Neutrophil (primary cell): ENCODE measurements around the gene CDK10.

Experiments used
- H3K27ac ChIP-seq: fragments of 200-600 bp; sonication (generic); 2 replicates; pipeline ENCODE4 v1.5.1; 2016; ENCODE audit warnings: mild to moderate bottlenecking, moderate library complexity
- H3K27me3 ChIP-seq: fragments of 200-600 bp; sonication (generic); 2 replicates; pipeline ENCODE4 v1.6.0; 2016; ENCODE audit warnings: mild to moderate bottlenecking
- H3K36me3 ChIP-seq: fragments of 200-600 bp; sonication (generic); 2 replicates; pipeline ENCODE4 v1.5.1; 2017
- H3K4me1 ChIP-seq, 2 experiments: fragments of 200-600 bp in 1 of 2; sonication (generic) in 1 of 2; 1 replicate in 1 of 2; 2 replicates in 1 of 2; pipeline versions ENCODE4 v1.5.1 to v1.6.1; 2013 to 2016; ENCODE audit warnings: low read depth in 1 of 2, low read length in 1 of 2, mild to moderate bottlenecking in 1 of 2, moderate library complexity in 1 of 2; ENCODE audit not compliant: control insufficient read depth in 1 of 2, insufficient read depth in 1 of 2
- H3K4me3 ChIP-seq, 2 experiments: fragments of 200-600 bp in 1 of 2; sonication (generic) in 1 of 2; 1 replicate in 1 of 2; 2 replicates in 1 of 2; pipeline ENCODE4 v1.5.1; 2013 to 2016; ENCODE audit warnings: low read depth in 1 of 2, low read length in 1 of 2, mild to moderate bottlenecking in 1 of 2, moderate library complexity in 1 of 2
- H3K9me3 ChIP-seq: fragments of 200-600 bp; sonication (generic); 2 replicates; pipeline ENCODE4 v1.5.1; 2016
- TF ChIP-seq, protein P1 (sequence below): fragments of 200-600 bp; sonication (generic); IDR thresholded peaks from 2 replicates; pipeline ENCODE4 v1.5.1; 2016; ENCODE audit warnings: antibody characterized with exemption

The CDK10 gene

DNA sequence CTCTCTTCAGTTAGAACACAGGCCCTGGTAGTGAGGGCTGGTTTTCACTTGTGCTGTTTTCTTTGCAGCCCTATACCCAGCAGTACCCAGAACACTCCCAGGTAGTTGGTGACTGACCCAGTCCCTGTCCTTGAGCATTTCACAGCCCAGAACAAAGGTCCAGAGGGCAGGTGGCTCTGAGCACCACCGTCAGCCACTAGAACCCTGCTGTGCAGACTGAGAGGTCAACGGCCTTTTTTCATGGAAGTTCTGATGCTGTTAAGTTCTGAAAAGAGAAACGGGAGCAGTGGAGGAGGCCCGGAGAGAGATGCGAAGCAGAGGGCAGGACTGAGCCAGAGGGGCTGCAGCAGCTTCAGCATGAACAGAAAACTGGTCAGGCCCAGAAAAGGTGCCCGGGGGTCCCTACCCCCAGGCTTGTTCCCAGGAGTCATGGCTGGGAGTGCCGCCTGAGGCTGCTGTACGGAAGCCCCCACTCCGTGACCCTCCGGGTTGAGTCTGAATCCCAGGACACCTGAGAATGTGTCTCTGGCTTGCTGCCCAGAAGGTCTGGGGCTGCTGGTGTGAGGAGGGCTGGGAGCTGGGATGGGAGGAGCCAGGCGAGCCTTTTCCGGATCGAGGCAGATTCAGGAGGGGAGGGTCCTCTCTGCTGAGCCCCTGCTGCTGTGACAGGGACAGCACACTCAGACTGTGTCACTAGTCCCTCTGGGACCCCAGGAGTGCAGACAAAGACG lies 43.5 kb downstream of the CDK10 start:
- Histone ChIP-seq H3K27me3 (no peaks in the 10 kb centered on the region), H3K36me3 (peaks cover 100% of the 10 kb centered on the region), H3K4me1 (peaks cover 0 to 5% of the 10 kb centered on the region in 2 experiments), H3K27ac (peak overlapping the region; percentile 33), H3K9me3 (no peaks in the 10 kb centered on the region), H3K4me3 (no peak overlapping the region)
- TF ChIP-seq, protein P1, sequence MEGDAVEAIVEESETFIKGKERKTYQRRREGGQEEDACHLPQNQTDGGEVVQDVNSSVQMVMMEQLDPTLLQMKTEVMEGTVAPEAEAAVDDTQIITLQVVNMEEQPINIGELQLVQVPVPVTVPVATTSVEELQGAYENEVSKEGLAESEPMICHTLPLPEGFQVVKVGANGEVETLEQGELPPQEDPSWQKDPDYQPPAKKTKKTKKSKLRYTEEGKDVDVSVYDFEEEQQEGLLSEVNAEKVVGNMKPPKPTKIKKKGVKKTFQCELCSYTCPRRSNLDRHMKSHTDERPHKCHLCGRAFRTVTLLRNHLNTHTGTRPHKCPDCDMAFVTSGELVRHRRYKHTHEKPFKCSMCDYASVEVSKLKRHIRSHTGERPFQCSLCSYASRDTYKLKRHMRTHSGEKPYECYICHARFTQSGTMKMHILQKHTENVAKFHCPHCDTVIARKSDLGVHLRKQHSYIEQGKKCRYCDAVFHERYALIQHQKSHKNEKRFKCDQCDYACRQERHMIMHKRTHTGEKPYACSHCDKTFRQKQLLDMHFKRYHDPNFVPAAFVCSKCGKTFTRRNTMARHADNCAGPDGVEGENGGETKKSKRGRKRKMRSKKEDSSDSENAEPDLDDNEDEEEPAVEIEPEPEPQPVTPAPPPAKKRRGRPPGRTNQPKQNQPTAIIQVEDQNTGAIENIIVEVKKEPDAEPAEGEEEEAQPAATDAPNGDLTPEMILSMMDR, result no peak

DNA sequence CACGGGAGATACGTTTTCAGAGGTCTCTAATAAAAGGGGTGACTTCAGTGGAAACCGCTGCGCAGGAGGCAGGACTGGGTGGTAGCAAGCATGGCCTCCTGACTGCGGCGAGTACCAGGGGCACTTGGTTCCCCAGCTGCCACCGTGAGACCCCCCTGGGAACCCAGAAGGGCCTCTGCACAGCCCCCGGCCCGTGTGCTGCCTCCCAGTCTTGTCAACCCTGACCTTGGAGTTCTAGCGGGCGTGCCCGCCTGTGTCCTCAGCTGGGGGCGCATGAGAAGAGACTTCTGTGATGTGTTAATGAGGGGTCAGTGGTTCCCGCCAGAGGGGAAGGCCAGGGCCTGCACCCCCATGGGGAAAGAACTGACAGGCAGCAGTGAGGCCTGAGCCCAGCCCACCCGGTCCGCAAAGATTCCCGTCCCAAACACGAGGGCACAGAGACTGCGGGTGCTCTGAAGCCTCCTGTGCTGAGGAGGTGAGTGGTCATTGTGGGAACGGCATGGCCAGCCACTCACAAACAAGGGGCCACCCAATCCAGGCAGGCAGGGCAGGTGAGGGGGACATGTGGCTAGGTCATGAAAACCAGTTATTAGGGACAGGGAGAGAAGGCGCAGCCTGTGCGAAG lies 44.2 kb downstream of the CDK10 start:
- no peaks in the 10 kb centered on the region for H3K4me1 ChIP-seq
- peaks cover 100% of the 10 kb centered on the region for H3K36me3 ChIP-seq
- TF ChIP-seq, protein P1, result no peak
- no peak overlapping the region for H3K4me3 ChIP-seq
- H3K27ac ChIP-seq, result peak overlapping the region; percentile 13
- H3K27me3 ChIP-seq, result no peaks in the 10 kb centered on the region
- no peaks in the 10 kb centered on the region for H3K9me3 ChIP-seq

DNA sequence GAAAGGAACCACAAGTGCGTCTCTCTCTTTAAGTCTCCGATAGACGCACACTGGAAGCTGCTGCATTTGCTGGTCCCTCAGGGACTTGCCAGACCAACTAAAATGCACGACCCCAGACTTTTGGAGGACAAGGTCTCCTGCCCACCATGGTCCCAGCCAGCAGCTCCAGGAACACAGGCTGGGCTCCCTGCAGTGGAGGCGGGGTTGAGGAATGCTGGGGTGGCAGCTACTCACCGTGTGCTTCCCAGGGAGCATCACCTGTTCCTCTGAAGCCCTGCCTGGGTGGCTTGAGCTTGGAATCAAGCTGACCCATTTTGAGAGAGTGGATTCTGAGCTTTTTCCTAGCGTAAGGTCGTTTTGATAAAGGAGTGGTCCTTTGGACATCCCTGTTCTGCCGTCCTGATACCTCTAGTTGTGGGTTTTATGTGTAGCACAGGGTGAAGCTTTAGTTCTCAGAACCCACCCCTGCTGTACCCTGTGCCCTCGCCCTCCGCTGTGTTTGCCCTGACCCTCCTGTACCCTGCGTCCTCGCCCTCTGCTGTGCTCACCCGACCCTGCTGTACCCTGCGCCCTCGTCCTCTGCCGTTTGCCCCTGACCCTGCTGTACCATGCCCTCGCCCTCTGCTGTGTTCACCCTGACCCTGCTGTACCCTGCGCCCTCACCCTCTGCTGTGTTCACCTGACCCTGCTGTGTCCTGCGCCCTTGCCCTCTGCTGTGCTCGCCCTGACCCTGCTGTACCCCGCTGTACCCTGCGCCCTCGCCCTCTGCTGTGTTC lies 45.8 kb downstream of the CDK10 start:
- Histone ChIP-seq H3K27ac (no peak overlapping the region), H3K4me3 (no peak overlapping the region), H3K9me3 (no peaks in the 10 kb centered on the region), H3K4me1 (no peaks in the 10 kb centered on the region), H3K36me3 (peaks cover 100% of the 10 kb centered on the region), H3K27me3 (no peaks in the 10 kb centered on the region)
- TF ChIP-seq, protein P1, result no peak

DNA sequence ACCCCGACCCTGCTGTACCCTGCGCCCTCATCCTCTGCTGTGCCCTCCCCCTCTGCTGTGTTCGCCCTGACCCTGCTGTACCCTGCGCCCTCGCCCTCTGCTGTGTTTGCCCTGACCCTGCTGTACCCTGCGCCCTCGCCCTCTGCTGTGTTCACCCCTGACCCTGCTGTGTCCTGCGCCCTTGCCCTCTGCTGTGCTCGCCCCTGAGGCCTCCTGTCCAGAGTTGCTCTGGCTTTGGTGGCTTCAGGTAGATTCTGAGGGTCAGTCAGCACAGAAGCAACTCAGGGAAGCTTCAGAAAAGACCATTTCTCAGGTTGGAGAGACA lies 46.4 kb downstream of the CDK10 start:
- H3K4me1 ChIP-seq, result no peaks in the 10 kb centered on the region
- no peak overlapping the region for H3K4me3 ChIP-seq
- H3K9me3 ChIP-seq, result no peaks in the 10 kb centered on the region
- peaks cover 100% of the 10 kb centered on the region for H3K36me3 ChIP-seq
- no peaks in the 10 kb centered on the region for H3K27me3 ChIP-seq
- TF ChIP-seq, protein P1, result no peak
- no peak overlapping the region for H3K27ac ChIP-seq

DNA sequence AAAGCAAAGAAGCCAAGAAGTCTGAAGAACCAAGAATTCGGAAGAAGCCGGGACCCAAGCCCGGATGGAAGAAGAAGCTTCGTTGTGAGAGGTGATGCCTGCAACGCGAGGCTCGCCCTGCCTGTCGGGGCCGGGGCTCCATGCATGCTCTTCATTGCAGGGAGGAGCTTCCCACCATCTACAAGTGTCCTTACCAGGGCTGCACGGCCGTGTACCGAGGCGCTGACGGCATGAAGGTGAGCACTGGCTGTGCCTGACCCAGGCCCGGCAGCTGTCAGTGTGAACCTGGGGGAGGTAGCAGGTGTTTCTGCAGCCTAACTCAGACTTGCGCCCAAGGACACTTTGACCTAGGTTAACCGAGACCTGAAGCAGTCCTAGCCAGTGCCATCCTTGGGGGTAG lies 46.8 kb downstream of the CDK10 start:
- Histone ChIP-seq H3K9me3 (no peaks in the 10 kb centered on the region), H3K27me3 (no peaks in the 10 kb centered on the region), H3K4me3 (no peak overlapping the region), H3K27ac (no peak overlapping the region), H3K4me1 (no peaks in the 10 kb centered on the region), H3K36me3 (peaks cover 100% of the 10 kb centered on the region)
- TF ChIP-seq, protein P1, result no peak
